A673 (cell line): ENCODE measurements around the gene ADARB2. TPM values are rescaled to one million over a fixed set of nuclear protein-coding genes. Genes with fewer than 3 reads are reported as not detected.
"Not testable (repeated sequence)": the region's sequence is repeated elsewhere in the genome, so short reads cannot be mapped to it uniquely, and the experiment has no call there.

Experiments used
- BruUV-seq: library from RNA; stranded (reverse); fragments of 400-500 nt; replicated peaks from 2 replicates; lab custom pipeline; 2021; lab: Mats Ljungman, UMichigan
- CTCF ChIA-PET: fragments of 300-600 bp; sonication (Branson Sonifier 250); formaldehyde crosslinking; loops from one replicate; lab custom pipeline; 2022; ENCODE audit warnings: antibody characterized with exemption; lab: Charles Lee
- POLR2A ChIA-PET: fragments of 300-600 bp; sonication (Branson Sonifier 250); formaldehyde crosslinking; loops from one replicate; lab custom pipeline; 2022; ENCODE audit warnings: antibody characterized with exemption; ENCODE audit not compliant: low non-redundant PET; lab: Charles Lee
- DNase-seq: peaks from one replicate; pipeline ENCODE4 v3.0.0-alpha.2; 2015; ENCODE audit warnings: low spot score
- H3K27ac ChIP-seq: fragments of 200-600 bp; sonication (generic); 2 replicates; pipeline ENCODE4 v1.5.1; 2016; ENCODE audit warnings: mixed run types, low read depth, mild to moderate bottlenecking, mixed read lengths, antibody characterized with exemption, low read length; ENCODE audit not compliant: poor library complexity, severe bottlenecking
- H3K27me3 ChIP-seq: fragments of 200-600 bp; sonication (generic); replicated peaks from 2 replicates; pipeline ENCODE4 v1.6.1; 2017; ENCODE audit warnings: mixed run types, low read depth, mild to moderate bottlenecking, mixed read lengths, antibody characterized with exemption, low read length; ENCODE audit not compliant: insufficient read depth, poor library complexity
- H3K36me3 ChIP-seq: fragments of 200-600 bp; sonication (generic); 2 replicates; pipeline ENCODE4 v1.6.1; 2016; ENCODE audit warnings: mixed run types, mild to moderate bottlenecking, mixed read lengths, antibody characterized with exemption, low read length; ENCODE audit not compliant: insufficient read depth, poor library complexity, severe bottlenecking
- H3K4me1 ChIP-seq: fragments of 200-600 bp; sonication (generic); 2 replicates; pipeline ENCODE4 v1.6.1; 2017; ENCODE audit warnings: mixed run types, mild to moderate bottlenecking, mixed read lengths, antibody characterized with exemption, low read length; ENCODE audit not compliant: insufficient read depth, poor library complexity, severe bottlenecking
- H3K4me3 ChIP-seq: fragments of 200-600 bp; sonication (generic); 2 replicates; pipeline ENCODE4 v1.5.1; 2016; ENCODE audit warnings: low read depth, mixed run types, mild to moderate bottlenecking, mixed read lengths, low read length; ENCODE audit not compliant: poor library complexity, severe bottlenecking
- H3K9me3 ChIP-seq: fragments of 200-600 bp; sonication (generic); 2 replicates; pipeline ENCODE4 v1.6.1; 2016; ENCODE audit warnings: mixed run types, low read depth, mild to moderate bottlenecking, mixed read lengths, antibody characterized with exemption, low read length; ENCODE audit not compliant: poor library complexity, severe bottlenecking
- EZH2 ChIP-seq: fragments of 200-600 bp; sonication (generic); IDR thresholded peaks from 2 replicates; pipeline ENCODE4 v1.6.1; 2017; ENCODE audit warnings: borderline replicate concordance, low read depth, mild to moderate bottlenecking, mixed read lengths, antibody characterized with exemption, low read length; ENCODE audit not compliant: poor library complexity, severe bottlenecking
- intact Hi-C: fragments of 100-400 bp; cut with micrococcal nuclease; formaldehyde crosslinking; loops from one replicate; pipeline ENCODE4 v1.10.0; 2022; ENCODE audit not compliant: unreplicated experiment
- total RNA-seq: library from RNA; stranded (reverse); gene quantifications from 2 replicates; pipeline ENCODE4 v1.2.3, GENCODE V29; 2021
- TF ChIP-seq, protein P1 (sequence below): fragments of 300-800, 200-600 bp; sonication (generic); conservative IDR thresholded peaks from 2 replicates; pipeline ENCODE4 v1.5.1; 2017; ENCODE audit warnings: low read depth, mild to moderate bottlenecking, antibody characterized with exemption, low read length, moderate library complexity, mixed read lengths

Gene ADARB2
- total RNA-seq, 1 experiment from 2014 or later, result not detected

DNA sequence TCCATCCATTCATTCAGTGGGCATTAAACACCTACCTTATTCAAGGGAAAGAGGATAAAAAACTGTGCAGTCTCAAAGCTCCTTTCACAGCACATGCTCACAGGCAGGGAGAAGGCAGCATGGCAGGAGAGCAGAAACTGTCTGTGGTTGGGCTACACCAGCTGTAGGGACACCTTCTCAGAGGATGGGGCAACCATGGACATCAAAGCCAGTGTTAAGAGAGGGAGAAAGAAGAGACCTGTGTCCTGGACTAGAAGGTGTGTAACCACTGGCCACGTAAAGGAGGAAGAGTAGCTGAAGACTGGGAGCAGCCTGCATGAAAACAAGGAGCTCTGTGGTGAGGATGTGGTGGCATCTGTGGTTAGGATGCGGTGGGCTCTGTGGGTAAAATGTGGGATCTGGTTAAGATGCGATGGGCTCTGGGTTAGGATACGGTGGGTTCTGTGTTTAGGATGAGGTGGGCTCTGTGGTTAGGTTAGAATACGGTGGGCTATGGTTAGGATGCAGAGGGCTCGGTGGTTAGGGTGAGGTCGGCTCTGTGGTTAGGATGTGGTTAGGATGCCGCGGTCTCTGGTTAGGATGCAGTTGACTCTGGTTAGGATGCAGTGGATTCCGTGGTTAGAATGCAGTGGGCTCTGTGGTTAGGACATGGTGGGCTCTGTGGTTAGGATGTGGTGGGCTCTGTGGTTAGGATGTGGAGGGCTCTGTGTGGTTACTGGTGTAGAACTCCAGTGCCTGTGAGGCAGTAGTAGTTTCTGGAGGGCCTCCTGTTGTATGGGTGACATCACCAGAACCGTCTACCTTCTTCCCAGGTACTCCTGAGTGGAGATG lies 483.6 kb downstream of the ADARB2 start:
- H3K9me3 ChIP-seq, result no peaks in the 10 kb centered on the region
- H3K4me1 ChIP-seq, result no peaks in the 10 kb centered on the region
- no peak overlapping the region for H3K27ac ChIP-seq
- intact Hi-C loops, result no loop called here
- no peak overlapping the region for H3K4me3 ChIP-seq
- TF ChIP-seq, protein P1, sequence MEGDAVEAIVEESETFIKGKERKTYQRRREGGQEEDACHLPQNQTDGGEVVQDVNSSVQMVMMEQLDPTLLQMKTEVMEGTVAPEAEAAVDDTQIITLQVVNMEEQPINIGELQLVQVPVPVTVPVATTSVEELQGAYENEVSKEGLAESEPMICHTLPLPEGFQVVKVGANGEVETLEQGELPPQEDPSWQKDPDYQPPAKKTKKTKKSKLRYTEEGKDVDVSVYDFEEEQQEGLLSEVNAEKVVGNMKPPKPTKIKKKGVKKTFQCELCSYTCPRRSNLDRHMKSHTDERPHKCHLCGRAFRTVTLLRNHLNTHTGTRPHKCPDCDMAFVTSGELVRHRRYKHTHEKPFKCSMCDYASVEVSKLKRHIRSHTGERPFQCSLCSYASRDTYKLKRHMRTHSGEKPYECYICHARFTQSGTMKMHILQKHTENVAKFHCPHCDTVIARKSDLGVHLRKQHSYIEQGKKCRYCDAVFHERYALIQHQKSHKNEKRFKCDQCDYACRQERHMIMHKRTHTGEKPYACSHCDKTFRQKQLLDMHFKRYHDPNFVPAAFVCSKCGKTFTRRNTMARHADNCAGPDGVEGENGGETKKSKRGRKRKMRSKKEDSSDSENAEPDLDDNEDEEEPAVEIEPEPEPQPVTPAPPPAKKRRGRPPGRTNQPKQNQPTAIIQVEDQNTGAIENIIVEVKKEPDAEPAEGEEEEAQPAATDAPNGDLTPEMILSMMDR, result no peak
- no peak for TF ChIP-seq EZH2
- BruUV-seq, result no TSS peak
- DNase-seq, result no peak
- CTCF ChIA-PET, result no interaction called here
- POLR2A ChIA-PET, result no interaction called here
- no peaks in the 10 kb centered on the region for H3K36me3 ChIP-seq
- H3K27me3 ChIP-seq, result peaks cover 63% of the 10 kb centered on the region

DNA sequence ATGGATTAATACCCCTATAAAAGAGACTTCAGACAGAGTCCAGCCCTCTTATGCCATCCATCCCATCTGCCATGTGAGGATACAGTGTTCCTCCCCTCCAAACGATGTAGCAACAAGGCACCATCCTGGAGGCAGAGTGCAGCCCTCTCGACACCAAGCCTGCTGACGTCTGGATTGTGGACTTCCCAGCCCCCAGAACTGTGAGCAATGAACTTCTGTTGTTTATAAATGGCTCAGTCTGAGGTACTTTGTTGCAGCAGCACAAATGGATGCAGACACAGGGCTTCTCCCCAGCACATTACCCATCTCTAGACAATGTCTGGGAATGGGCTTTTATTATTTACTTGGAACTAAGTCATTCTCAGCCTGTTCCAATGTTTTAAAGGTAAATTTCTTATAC lies 485.6 kb downstream of the ADARB2 start:
- CTCF ChIA-PET, result no interaction called here

DNA sequence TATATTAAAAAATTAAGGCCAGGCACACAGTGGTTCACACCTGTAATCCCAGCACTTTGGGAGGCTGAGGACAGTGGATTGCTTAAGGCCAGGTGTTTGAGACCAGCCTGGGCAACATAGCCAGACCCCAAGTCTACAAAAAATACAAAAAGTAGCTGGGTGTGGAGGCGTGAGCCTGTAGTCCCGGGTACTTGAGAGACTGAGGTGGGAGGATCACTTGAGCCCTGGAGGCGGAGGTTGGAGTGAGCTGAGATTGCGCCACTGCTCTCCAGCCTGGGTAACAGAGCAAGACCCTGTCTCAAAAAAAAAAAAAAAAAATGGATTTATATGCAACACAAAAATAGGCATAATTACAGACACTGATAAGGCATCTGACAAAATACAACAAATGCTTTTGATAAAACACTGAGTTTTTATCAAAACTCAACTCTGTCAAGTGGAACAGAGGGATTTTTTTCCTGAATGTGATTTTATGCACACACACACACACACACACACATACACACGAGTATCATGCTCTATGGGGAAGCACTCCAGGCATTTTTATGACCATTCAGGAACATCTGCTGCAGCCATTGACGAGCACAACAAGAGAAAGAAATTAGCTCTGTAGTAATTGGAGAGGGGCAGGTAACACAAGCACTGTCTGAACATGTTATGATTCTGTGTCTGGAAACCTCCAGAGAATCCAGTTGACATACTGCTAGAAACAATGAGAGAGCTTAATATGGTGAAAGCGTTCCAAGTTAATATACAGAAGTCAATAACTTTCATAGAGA lies 488.0 kb downstream of the ADARB2 start:
- no peak for DNase-seq
- Histone ChIP-seq H3K9me3 (no peaks in the 10 kb centered on the region), H3K36me3 (no peaks in the 10 kb centered on the region), H3K27me3 (peaks cover 71% of the 10 kb centered on the region), H3K27ac (no peak overlapping the region), H3K4me1 (no peaks in the 10 kb centered on the region), H3K4me3 (no peak overlapping the region)
- POLR2A ChIA-PET, result no interaction called here
- CTCF ChIA-PET, result no interaction called here
- TF ChIP-seq EZH2, result no peak
- TF ChIP-seq, protein P1, result no peak
- BruUV-seq, result no TSS peak
- intact Hi-C loops, result no loop called here

More for the DNA sequence above, 485.6 kb downstream of the ADARB2 start:
- no peaks in the 10 kb centered on the region for H3K4me1 ChIP-seq
- no peak overlapping the region for H3K4me3 ChIP-seq
- H3K27me3 ChIP-seq, result peaks cover 77% of the 10 kb centered on the region
- intact Hi-C loops, result no loop called here
- H3K9me3 ChIP-seq, result no peaks in the 10 kb centered on the region
- H3K36me3 ChIP-seq, result no peaks in the 10 kb centered on the region
- POLR2A ChIA-PET, result no interaction called here
- no TSS peak for BruUV-seq
- no peak for DNase-seq
- H3K27ac ChIP-seq, result no peak overlapping the region
- TF ChIP-seq, protein P1, result no peak
- TF ChIP-seq EZH2, result no peak

DNA sequence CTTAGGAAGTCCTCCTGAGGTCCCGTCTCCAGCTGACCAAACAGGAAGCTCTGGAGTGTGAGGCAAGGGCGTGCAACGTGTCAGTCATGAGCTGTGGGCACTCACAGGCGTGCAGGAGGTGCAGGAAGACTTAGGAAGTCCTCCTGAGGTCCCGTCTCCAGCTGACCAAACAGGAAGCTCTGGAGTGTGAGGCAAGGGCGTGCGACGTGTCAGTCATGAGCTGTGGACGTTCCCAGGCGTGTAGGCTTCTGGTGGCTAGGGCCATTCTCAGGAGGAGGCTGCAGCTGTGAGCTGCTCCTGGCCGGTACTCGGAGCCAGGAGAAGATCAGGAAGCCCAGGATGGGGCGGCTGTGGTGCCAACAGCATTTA lies 489.1 kb downstream of the ADARB2 start:
- intact Hi-C loops, DNase-seq, H3K36me3 ChIP-seq, BruUV-seq, H3K4me3 ChIP-seq, H3K9me3 ChIP-seq, POLR2A ChIA-PET, H3K27ac ChIP-seq, H3K4me1 ChIP-seq: not testable (repeated sequence)
- CTCF ChIA-PET, result interaction anchor here (0.7 kb wide), 1 partner anchor 173 kb away, joined by 3 read pairs; no protein-coding TSS in a partner anchor
- H3K27me3 ChIP-seq, result peaks cover 60% of the 10 kb centered on the region
